Smooth muscle cell (in vitro differentiated cells): Measurements from ENCODE around the gene ATRNL1. TPM values are rescaled to one million over a fixed set of nuclear protein-coding genes. Genes with fewer than 3 reads are reported as not detected.

ENCODE experiments used
- DNase-seq: peaks from one replicate; lab custom pipeline; 2025; ENCODE audit not compliant: unreplicated experiment; lab: John Stamatoyannopoulos, UW
- H2AFZ ChIP-seq: fragments of 200-600 bp; sonication (generic); 2 replicates; pipeline ENCODE4 v1.6.0; 2016; ENCODE audit warnings: antibody characterized with exemption, low read depth, mild to moderate bottlenecking
- H3F3A ChIP-seq: fragments of 200-600 bp; sonication (generic); 2 replicates; pipeline ENCODE4 v1.6.0; 2017; ENCODE audit warnings: antibody characterized with exemption, low read depth
- H3K27ac ChIP-seq: fragments of 200-600 bp; sonication (generic); 2 replicates; pipeline ENCODE4 v1.5.1; 2016; ENCODE audit warnings: low read depth, mild to moderate bottlenecking
- H3K27me3 ChIP-seq: fragments of 200-600 bp; sonication (generic); 2 replicates; pipeline ENCODE4 v1.6.1; 2016; ENCODE audit warnings: low read depth, mild to moderate bottlenecking
- H3K36me3 ChIP-seq: fragments of 200-600 bp; sonication (generic); 2 replicates; pipeline ENCODE4 v1.5.1; 2016; ENCODE audit warnings: low read depth
- H3K4me1 ChIP-seq: fragments of 200-600 bp; sonication (generic); 2 replicates; pipeline ENCODE4 v1.5.1; 2016; ENCODE audit warnings: low read depth
- H3K4me2 ChIP-seq: fragments of 200-600 bp; sonication (generic); 2 replicates; pipeline ENCODE4 v1.6.0; 2016; ENCODE audit warnings: mild to moderate bottlenecking
- H3K4me3 ChIP-seq: fragments of 200-600 bp; sonication (generic); 2 replicates; pipeline ENCODE4 v1.5.1; 2016; ENCODE audit warnings: mild to moderate bottlenecking
- H3K79me2 ChIP-seq: fragments of 200-600 bp; sonication (generic); 2 replicates; pipeline ENCODE4 v1.6.0; 2016; ENCODE audit warnings: low read depth, mild to moderate bottlenecking
- H3K9ac ChIP-seq: fragments of 200-600 bp; sonication (generic); 2 replicates; pipeline ENCODE4 v1.6.0; 2016; ENCODE audit warnings: low read depth
- H3K9me3 ChIP-seq: fragments of 200-600 bp; sonication (generic); replicated peaks from 2 replicates; pipeline ENCODE4 v1.5.1; 2016; ENCODE audit warnings: low read depth
- H4K20me1 ChIP-seq: fragments of 200-600 bp; sonication (generic); 2 replicates; pipeline ENCODE4 v1.6.0; 2016; ENCODE audit warnings: low read depth
- WGBS: methylation state at CpG from one replicate; pipeline ENCODE4 v1.1.7; 2016; ENCODE audit warnings: low lambda C conversion rate; 5-methylcytosine and 5-hydroxymethylcytosine counted together
- polyA plus RNA-seq: library from polyadenylated mRNA; unstranded; fragments of >200 nt; fragmentation: Nextera tagmentation; extraction: Ambion mirVana; gene quantifications from 2 replicates; pipeline ENCODE4 v1.2.1, GENCODE V29; 2016
- total RNA-seq: library from RNA; depleted of rRNA; stranded (reverse); fragments of >200 nt; gene quantifications from 2 replicates; pipeline ENCODE4 v1.2.3, GENCODE V29; 2014
- TF ChIP-seq, protein P1 (sequence below): fragments of 200-600 bp; sonication (generic); IDR thresholded peaks from 2 replicates; pipeline ENCODE4 v1.5.1; 2017; ENCODE audit warnings: borderline replicate concordance, mild to moderate bottlenecking, antibody characterized with exemption; ENCODE audit not compliant: insufficient read depth, poor library complexity, severe bottlenecking

ATRNL1 gene
- total and polyA plus RNA-seq, 2 experiments from 2014 or later, result 2.7 to 14.9 TPM

DNA sequence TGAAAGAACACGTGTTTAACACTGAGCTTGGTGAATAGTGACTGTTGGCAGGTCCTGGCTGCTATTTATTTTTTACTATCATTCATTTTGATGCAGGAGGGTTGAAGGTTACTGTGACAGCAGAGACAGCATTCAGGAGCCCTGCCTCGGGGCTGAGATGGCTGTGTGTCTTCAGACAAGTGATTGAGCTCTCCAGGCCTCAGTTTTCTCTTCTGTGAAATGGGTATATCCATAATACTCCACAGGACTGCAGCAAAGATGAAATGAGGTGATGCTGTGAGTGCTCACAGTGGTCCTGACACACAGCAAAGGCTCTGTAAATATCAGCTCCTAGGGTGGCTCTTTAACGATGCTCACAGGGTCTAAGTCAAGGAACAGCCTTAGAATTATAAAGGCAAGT lies 884.7 kb downstream of the ATRNL1 start:
- peaks cover 4% of the 10 kb centered on the region for H3K4me1 ChIP-seq
- H4K20me1 ChIP-seq, result no peaks in the 10 kb centered on the region
- no peak overlapping the region for H3K4me3 ChIP-seq
- H3K4me2 ChIP-seq, result no peak overlapping the region
- H3K9me3 ChIP-seq, result no peaks in the 10 kb centered on the region
- H3K27ac ChIP-seq, result no peak overlapping the region
- H2AFZ ChIP-seq, result no peak overlapping the region
- H3K27me3 ChIP-seq, result no peaks in the 10 kb centered on the region
- H3K36me3 ChIP-seq, result no peaks in the 10 kb centered on the region
- H3F3A ChIP-seq, result no peaks in the 10 kb centered on the region
- DNase-seq, result no peak
- no peaks in the 10 kb centered on the region for H3K79me2 ChIP-seq
- WGBS, result 85% methylated on average over 3 of the region's 3 CpGs
- H3K9ac ChIP-seq, result no peak overlapping the region
- TF ChIP-seq, protein P1, sequence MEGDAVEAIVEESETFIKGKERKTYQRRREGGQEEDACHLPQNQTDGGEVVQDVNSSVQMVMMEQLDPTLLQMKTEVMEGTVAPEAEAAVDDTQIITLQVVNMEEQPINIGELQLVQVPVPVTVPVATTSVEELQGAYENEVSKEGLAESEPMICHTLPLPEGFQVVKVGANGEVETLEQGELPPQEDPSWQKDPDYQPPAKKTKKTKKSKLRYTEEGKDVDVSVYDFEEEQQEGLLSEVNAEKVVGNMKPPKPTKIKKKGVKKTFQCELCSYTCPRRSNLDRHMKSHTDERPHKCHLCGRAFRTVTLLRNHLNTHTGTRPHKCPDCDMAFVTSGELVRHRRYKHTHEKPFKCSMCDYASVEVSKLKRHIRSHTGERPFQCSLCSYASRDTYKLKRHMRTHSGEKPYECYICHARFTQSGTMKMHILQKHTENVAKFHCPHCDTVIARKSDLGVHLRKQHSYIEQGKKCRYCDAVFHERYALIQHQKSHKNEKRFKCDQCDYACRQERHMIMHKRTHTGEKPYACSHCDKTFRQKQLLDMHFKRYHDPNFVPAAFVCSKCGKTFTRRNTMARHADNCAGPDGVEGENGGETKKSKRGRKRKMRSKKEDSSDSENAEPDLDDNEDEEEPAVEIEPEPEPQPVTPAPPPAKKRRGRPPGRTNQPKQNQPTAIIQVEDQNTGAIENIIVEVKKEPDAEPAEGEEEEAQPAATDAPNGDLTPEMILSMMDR, result no peak

DNA sequence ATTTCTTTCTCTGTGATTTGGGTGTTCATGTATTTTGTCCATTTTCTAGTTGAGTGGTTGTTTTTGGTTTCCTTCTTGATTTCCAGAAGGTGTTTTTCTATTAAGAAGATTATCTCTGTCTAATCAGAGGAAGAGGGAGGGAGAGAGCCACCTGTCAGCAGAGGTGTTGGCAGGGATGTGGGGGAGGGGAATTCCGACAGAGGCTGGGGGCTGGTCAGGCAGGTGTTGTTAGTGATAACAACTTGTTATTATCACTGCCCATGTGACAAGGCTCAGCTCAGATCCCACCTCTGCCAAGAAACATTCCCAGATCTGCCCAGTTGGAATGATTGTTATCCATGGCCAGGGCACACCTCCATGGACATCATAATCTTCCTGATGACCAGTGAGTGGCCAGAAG lies 886.4 kb downstream of the ATRNL1 start:
- Histone ChIP-seq H3K36me3 (no peaks in the 10 kb centered on the region), H2AFZ (no peak overlapping the region), H3K27ac (no peak overlapping the region), H3K9me3 (no peaks in the 10 kb centered on the region), H3K4me2 (no peak overlapping the region), H3K4me3 (no peak overlapping the region), H3K4me1 (peaks cover 4% of the 10 kb centered on the region), H3K79me2 (no peaks in the 10 kb centered on the region), H4K20me1 (no peaks in the 10 kb centered on the region), H3K9ac (no peak overlapping the region), H3F3A (no peaks in the 10 kb centered on the region), H3K27me3 (no peaks in the 10 kb centered on the region)
- 46% methylated on average over 1 of the region's 1 CpG for WGBS
- TF ChIP-seq, protein P1, result no peak
- DNase-seq, result no peak

DNA sequence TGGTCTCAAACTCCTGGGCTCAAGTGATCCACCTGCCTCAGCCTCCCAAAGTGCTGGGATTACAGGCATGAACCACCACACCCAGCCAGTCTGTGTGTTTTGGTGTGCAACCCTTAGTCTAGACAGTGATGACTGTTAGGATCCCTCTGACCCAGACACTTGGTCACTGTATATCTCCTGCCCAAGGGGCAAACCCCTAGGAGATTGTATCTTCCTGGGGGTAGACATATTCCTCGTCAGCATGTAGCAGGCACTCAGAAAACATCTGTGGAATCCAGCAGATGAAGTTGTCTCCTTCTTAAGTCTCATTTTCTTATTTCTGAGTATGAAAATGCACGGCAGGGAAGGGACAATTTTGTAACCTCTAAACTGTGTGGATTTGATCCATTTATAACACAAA lies 887.3 kb downstream of the ATRNL1 start:
- H4K20me1 ChIP-seq, result no peaks in the 10 kb centered on the region
- no peak overlapping the region for H3K4me2 ChIP-seq
- DNase-seq, result no peak
- no peak overlapping the region for H3K9ac ChIP-seq
- peaks cover 4% of the 10 kb centered on the region for H3K4me1 ChIP-seq
- H3K27me3 ChIP-seq, result no peaks in the 10 kb centered on the region
- H3K27ac ChIP-seq, result no peak overlapping the region
- 50% methylated on average over 2 of the region's 2 CpGs for WGBS
- TF ChIP-seq, protein P1, result no peak
- no peak overlapping the region for H2AFZ ChIP-seq
- H3K36me3 ChIP-seq, result no peaks in the 10 kb centered on the region
- H3K4me3 ChIP-seq, result no peak overlapping the region
- H3K79me2 ChIP-seq, result no peaks in the 10 kb centered on the region
- no peaks in the 10 kb centered on the region for H3F3A ChIP-seq
- H3K9me3 ChIP-seq, result no peaks in the 10 kb centered on the region

DNA sequence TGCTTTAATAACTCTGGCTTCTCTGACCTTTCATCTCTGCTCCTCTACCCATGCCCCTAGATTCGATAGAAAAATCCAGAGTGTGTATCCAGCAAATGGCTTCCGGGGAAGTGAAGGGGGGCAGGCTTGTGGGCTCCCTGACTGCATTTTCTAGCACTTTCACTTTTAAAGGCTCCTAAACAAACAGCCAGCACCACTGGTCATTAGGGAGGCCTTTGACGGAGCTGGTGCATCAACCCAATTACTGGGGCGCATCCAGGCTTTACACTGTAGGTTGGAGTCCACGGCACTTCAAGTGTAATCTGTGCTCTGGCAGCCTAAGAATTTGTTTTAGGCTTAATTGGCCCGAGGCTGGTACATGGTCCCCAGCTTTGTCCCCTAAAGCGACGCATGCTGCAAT lies 887.9 kb downstream of the ATRNL1 start:
- no peaks in the 10 kb centered on the region for H4K20me1 ChIP-seq
- TF ChIP-seq, protein P1, result no peak
- no peak overlapping the region for H3K27ac ChIP-seq
- no peaks in the 10 kb centered on the region for H3K36me3 ChIP-seq
- H3K9ac ChIP-seq, result no peak overlapping the region
- no peaks in the 10 kb centered on the region for H3K79me2 ChIP-seq
- no peaks in the 10 kb centered on the region for H3K27me3 ChIP-seq
- H2AFZ ChIP-seq, result no peak overlapping the region
- H3F3A ChIP-seq, result no peaks in the 10 kb centered on the region
- no peak overlapping the region for H3K4me3 ChIP-seq
- H3K9me3 ChIP-seq, result no peaks in the 10 kb centered on the region
- no peak overlapping the region for H3K4me2 ChIP-seq
- H3K4me1 ChIP-seq, result peaks cover 4% of the 10 kb centered on the region
- no peak for DNase-seq
- WGBS, result 74% methylated on average over 8 of the region's 8 CpGs
